ENCODE measurements around the gene EYA4.
A peak's percentile ranks its signal among the peaks of the same experiment; 100 is the strongest.

DNA sequence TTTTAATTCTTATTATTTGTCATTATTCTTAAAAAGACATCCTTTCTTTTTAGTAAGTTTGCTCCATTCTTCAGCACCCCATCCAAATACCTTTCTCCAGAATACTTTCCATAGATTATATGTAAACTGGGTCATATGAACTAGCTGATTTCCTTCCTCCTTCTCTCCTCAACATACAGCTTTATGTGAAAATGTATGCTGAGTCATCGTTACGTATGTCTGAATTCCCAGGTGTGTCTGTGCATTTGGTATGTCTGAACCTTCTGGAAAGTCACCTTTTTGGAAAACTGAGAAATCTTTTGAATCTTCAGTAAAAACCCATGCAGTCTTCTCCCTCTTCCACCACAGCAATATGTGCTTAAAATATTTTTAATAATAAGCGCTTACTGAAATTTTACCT is 264.5 kb downstream of the EYA4 start:
- TF ChIP-seq, protein P1, sequence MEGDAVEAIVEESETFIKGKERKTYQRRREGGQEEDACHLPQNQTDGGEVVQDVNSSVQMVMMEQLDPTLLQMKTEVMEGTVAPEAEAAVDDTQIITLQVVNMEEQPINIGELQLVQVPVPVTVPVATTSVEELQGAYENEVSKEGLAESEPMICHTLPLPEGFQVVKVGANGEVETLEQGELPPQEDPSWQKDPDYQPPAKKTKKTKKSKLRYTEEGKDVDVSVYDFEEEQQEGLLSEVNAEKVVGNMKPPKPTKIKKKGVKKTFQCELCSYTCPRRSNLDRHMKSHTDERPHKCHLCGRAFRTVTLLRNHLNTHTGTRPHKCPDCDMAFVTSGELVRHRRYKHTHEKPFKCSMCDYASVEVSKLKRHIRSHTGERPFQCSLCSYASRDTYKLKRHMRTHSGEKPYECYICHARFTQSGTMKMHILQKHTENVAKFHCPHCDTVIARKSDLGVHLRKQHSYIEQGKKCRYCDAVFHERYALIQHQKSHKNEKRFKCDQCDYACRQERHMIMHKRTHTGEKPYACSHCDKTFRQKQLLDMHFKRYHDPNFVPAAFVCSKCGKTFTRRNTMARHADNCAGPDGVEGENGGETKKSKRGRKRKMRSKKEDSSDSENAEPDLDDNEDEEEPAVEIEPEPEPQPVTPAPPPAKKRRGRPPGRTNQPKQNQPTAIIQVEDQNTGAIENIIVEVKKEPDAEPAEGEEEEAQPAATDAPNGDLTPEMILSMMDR (IDR thresholded peaks at IDR 0.05) = no peak
- TF ChIP-seq POLR2A (IDR thresholded peaks at IDR 0.05; ENCODE audit: low read length) = no peak
- TF ChIP-seq, protein P2, sequence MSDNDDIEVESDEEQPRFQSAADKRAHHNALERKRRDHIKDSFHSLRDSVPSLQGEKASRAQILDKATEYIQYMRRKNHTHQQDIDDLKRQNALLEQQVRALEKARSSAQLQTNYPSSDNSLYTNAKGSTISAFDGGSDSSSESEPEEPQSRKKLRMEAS (IDR thresholded peaks at IDR 0.05) = no peak
- no peak for TF ChIP-seq TP53 (CRISPR knock-in tag; IDR thresholded peaks at IDR 0.05)
- TF ChIP-seq MAFK (IDR thresholded peaks at IDR 0.05; ENCODE audit: partially characterized antibody) = peak; percentile 87
- TF ChIP-seq, protein P3, sequence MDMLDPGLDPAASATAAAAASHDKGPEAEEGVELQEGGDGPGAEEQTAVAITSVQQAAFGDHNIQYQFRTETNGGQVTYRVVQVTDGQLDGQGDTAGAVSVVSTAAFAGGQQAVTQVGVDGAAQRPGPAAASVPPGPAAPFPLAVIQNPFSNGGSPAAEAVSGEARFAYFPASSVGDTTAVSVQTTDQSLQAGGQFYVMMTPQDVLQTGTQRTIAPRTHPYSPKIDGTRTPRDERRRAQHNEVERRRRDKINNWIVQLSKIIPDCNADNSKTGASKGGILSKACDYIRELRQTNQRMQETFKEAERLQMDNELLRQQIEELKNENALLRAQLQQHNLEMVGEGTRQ (IDR thresholded peaks at IDR 0.05) = no peak
- TF ChIP-seq SREBF2 (IDR thresholded peaks at IDR 0.05) = no peak
- no peak for TF ChIP-seq EP300 (IDR thresholded peaks at IDR 0.05)
- TF ChIP-seq, protein P4, sequence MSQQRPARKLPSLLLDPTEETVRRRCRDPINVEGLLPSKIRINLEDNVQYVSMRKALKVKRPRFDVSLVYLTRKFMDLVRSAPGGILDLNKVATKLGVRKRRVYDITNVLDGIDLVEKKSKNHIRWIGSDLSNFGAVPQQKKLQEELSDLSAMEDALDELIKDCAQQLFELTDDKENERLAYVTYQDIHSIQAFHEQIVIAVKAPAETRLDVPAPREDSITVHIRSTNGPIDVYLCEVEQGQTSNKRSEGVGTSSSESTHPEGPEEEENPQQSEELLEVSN (IDR thresholded peaks at IDR 0.05; ENCODE audit: borderline replicate concordance, low read depth) = no peak
- TF ChIP-seq SMC3 (IDR thresholded peaks at IDR 0.05) = no peak
- TF ChIP-seq KDM5A (IDR thresholded peaks at IDR 0.05) = no peak
